ENCODE measurements around the gene REG4.

DNA sequence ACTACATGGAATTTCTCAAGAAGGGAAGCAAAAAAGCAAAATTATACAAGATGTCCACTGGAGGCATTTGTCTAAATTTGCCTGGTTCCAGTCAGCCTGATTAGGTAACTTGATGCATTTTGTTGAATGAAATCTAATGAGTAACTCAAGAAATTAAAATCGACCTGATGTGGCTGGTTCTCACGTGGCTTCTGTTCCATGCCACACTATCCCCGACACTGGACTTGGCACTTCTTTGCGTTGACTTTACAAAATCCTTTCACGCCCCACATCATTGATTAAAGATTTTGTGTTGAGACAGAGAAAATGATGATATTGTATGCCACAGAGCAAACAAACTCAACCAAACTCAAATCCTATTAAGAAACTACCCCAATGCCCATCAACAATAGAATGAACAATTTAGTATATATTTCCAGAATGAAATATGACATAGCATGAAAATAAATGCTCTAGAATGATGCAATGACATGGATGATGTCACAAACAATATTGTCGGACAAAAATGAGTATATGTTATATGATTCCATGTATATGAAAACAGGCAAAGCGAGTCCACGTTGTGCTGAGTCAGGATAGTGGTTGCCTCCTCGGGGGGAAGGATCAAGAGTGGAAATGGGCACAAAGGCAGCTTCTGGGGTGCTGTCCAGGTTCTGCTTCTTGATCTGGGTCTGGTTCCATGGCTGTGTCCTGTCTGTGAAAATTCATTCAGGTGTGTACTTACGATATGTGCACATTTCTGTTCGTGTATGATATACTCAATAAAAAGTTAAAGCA is 29.6 kb downstream of the REG4 start:
- TF ChIP-seq ZNF335 (CRISPR knock-in tag; IDR thresholded peaks at IDR 0.05) (no peak), TCF7 (IDR thresholded peaks at IDR 0.05; ENCODE audit: low read depth) (no peak), SKIL (CRISPR knock-in tag; IDR thresholded peaks at IDR 0.05; ENCODE audit: borderline replicate concordance) (no peak), NR3C1 (CRISPR knock-in tag; IDR thresholded peaks at IDR 0.05) (no peak), ZNF263 (CRISPR knock-in tag; IDR thresholded peaks at IDR 0.05) (no peak)

Data from HepG2 (cell line).